HK-2 (cell line): Measurements from ENCODE around the gene DNAJC15.

Source experiments
- DNase-seq: peaks from one replicate; pipeline ENCODE4 v3.0.0-alpha.2; 2018; ENCODE audit not compliant: unreplicated experiment

The DNAJC15 gene

DNA sequence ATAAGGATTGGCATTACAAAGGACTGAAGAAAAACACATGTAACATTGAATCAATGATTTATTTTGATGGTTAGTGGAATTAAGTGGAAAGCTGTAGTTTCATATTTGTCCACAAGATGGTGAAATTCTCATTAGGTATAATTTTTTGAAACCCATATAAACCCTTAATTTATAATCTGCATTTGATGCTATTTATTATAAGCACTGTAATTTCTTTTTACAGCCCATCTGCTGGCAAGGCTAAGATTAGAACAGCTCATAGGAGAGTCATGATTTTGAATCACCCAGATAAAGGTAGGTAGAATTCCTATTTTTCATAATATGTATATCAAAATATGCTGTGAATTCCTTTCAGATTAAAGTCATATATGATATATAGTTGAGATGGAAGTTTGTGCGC, 62.2 kb downstream of the DNAJC15 start:
- DNase-seq: no peak

GRCh38 chr13:43086181-43086580, 62.8 kb downstream of the DNAJC15 start:
- no peak for DNase-seq

GRCh38 chr13:43088093-43088511, 64.7 kb downstream of the DNAJC15 start:
- no peak for DNase-seq

DNA sequence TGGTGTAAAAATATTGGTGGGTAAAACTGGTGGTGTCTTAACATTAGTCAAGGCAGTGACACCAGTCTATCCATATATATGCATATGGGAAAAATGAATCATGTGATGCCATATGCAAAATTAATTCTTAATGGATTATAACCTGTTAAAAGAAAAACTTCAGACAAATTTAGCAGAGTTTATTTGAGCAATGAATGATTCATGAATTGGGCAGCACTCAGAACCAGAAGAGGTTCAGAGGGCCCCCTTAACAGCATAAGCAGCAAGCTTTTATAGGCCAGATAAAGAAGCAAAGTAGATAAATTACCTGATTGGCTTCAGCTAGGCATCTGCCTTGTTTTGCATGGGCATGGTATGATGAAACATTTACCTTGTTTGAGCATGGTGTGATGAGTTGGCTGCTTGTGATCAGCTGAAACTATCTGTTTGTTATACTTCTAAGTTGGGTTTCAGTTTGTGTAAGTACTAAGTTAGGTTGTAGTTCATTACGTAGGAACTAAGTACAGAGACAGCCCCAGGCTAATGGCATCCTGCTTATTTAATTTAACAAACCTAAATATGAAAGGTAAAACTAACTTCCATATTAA, 66.6 kb downstream of the DNAJC15 start:
- no peak for DNase-seq

DNA sequence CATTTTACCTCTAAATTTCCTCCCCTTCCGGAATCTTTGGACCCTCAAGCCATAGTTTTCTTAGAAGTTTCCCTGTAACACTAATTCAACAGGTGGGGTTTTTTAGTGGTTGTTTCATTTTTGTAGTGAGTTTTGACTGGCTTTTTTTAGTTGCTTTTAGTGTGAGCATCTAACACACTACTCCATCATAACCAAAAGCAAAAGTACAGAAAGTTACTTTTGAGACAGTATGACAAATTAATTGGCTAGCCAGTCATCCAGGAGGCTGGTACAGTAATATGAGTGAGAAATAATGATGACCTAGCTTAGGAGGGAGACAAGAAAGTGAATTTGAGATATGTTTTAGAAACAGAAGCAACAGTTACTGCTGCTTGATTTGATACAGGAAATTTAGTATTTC, 71.5 kb downstream of the DNAJC15 start:
- no peak for DNase-seq

GRCh38 chr13:43095771-43096719, 72.7 kb downstream of the DNAJC15 start:
- DNase-seq: no peak

DNA sequence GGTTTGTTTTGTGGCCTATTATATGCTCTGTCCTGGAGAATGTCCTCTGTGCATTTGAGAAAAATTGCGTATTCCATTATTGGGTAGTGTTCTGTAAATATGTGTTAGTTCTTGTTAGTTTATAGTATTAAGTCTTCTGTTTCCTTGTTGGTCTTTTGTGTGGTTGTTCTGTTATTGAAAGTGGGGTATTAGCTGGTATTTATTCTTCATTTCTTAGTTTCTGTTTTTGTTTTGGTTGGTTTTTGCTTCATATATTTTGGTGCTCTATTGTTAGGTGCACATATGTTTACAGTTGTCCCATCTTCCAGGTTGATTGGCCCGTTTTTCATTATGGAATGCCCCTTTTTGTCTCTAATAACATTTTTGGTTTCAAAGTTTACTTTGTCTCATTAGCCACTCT, 77.3 kb downstream of the DNAJC15 start:
- DNase-seq: no peak

GRCh38 chr13:43102304-43102703, 78.9 kb downstream of the DNAJC15 start:
- no peak for DNase-seq

DNA sequence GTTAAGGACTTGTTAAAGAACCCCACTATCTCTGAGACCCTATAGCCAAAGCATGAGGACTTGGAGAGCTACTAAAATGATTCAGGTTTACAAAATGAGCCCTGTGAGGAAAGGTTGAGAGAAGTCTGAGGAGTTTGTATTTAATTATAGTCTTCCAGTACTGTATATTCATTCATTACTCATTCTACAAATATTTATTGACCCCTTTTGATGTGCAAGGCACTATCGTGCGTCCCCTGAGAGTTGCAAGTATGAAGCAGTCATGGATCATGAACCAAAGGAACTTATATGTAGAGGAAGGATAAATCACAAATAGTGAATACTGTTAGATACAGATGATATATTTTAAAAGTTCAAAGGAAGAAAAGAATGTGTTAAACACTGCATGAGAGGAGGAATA, 84.4 kb downstream of the DNAJC15 start:
- DNase-seq: no peak

DNA sequence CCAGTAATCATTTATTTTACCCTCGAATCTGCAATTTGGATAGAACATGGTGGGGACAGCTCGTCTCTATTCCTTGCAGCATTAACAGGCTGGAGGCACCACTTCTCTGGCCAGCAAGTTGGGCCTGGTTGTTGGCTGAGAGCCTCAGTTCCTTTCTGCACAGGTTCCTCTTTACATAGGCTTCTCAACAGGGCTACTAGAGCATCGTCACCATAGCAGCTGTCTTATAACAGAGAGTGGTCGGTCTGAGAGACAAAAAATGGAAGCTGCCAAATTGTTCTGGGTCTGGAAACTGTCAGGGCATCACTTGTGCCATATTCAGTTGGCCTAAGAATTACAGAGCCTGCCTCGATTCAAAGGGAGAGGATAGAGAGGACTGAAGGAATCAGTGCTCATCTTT, 86.7 kb downstream of the DNAJC15 start:
- no peak for DNase-seq

DNA sequence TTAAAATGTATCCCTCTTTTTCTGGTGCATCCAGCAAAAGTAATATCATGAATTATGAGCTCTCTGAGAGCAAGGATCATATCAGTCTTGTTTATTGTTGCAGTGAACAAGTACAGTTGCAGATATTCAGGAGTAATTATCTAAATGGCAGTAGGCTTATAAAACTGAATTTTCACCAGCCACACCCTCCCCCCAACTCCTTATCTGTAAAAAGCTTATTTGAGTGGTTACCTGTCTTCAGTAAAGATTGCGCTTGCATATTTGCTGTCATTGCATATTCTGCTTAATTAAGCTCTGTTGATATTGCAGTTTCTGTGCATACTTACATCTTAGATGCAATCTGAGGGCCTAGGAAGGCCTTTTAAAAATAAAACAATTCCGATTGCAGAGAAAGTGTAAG, 87.3 kb downstream of the DNAJC15 start:
- no peak for DNase-seq

DNA sequence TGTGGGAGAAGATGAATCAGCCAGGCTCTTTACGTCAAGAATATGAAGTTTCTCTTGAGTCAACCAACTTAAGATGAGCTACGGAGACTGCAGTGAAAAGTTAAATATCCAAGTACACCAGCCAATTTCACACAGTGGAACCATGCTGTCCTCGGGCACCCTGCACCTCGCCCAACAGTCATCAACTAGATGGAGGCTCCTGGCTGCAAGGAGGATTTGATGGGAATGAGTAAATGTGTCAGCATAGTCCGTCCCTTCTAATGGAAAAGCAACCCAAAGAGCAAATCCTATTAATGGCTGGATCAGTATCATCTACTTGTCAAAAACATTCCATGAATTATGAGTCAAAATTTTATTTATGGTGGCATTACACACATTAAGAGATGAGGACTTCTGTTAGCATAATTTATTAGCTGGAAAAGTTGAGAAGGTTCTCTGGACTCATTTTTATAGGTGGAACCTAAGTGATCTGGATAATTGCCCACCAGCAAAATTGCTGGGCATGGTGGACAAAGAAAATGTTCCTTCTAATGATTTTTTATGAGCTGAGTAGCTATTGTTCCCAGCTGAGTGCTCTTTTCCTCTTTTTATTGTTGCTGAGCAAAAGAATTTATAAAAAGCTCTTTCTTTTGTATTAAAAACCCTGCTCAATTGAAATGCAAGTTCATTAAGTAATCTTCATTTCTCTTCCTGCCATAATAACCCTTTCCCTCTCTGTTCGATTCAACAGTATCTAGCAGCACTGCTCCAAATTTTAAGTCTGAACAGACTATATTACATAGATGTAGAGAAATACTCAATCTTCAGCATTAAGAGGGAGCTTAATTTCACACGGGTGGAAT, 88.4 kb downstream of the DNAJC15 start:
- no peak for DNase-seq

- no peak for DNase-seq
Measured at GRCh38 chr13:43113603-43114002, 90.2 kb downstream of the DNAJC15 start.

DNA sequence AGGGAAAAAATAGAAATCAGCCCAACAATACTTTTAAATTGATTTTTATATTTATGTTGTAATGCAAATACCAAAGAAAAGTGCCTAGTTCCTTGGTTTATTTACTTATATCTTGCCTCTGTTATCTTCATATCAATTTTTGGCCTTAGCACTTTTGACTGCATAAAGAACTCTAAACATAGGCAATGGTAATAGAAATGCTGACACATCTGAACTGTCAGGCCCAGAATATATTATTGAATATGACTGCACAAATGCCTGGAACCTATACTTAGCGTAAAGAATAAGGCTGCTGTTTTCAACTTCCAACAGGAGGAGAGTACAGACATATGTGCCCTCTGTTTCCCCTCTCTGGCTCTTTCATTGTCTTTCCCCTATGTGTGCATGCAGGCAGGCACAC, 91.1 kb downstream of the DNAJC15 start:
- no peak for DNase-seq

DNA sequence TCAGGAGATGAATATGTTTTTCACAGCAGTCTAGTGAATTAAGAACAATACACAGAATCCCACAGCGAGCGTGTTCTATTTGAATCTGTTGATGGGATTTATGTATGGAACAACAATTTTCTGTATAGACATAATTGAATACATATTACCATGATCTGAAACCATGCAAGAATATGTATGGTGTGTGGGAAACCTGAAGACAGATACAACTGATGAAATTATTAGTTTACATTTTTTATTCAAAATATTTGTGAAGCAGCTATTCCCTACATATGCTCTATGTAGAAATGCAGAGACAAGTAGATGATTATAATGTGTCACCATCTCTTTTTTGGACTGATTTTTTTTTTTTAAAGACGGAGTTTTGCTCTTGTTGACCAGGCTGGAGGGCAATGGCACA, 91.8 kb downstream of the DNAJC15 start:
- no peak for DNase-seq

DNA sequence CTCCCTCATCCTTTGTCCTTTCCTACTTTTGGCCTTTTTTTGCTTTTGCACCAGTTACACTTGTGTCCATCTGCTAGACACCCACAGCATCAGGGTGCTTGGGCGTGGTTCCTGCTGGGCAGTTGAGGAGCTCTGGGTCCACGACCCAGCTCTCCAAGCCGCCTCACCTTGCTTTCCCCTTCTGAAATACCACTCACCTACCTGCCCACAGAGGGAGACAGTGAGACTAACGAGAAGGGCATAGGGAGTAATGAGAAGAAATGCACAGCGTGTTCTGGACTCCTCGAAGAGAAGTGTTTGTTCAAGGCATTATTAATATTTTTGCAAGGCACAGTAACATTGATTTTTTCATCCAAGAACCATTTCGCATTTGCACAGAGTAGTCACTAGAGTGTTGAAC, 92.9 kb downstream of the DNAJC15 start:
- DNase-seq: no peak

DNA sequence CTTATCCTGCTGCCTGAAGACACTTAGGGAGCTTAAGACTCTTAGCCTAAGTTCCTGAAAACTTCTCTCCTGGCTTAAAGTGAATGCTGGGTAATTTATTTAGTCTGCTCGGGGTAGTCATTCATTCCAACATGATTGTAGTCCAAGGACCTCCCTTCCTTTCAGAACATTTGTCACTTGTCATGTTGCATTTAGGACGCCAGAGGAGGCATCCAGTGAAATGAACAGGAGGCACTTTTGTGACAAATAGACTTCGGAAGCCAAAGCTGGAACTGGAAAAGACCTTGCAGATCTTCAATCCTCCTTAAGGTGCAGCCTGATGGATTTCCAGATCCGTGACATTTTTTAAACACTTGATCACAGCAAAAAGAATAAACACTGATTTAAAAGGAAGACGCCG, 95.1 kb downstream of the DNAJC15 start:
- DNase-seq: no peak

GRCh38 chr13:43119206-43119605, 95.8 kb downstream of the DNAJC15 start:
- DNase-seq: no peak

- DNase-seq: no peak
Measured at GRCh38 chr13:43122791-43123190, 99.4 kb downstream of the DNAJC15 start.

DNA sequence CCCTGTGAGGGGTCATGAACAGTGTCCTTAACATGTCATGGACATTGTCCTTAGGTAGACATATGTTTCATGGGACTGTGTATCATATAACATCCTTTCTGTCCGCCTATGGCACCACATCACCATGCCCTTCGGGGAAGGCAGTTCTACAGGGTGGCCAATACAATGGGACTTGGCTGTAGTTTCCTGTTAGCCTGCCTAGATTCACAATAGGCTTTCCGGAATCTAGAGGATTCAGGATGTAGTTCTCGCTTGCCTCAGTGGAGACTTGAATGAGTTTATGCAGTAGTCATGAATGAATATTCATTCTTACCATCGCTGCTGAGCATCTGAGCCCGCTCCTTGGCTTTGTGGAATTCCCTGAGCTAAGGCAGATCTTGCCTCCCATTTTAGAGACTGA, 100.5 kb downstream of the DNAJC15 start:
- no peak for DNase-seq

DNA sequence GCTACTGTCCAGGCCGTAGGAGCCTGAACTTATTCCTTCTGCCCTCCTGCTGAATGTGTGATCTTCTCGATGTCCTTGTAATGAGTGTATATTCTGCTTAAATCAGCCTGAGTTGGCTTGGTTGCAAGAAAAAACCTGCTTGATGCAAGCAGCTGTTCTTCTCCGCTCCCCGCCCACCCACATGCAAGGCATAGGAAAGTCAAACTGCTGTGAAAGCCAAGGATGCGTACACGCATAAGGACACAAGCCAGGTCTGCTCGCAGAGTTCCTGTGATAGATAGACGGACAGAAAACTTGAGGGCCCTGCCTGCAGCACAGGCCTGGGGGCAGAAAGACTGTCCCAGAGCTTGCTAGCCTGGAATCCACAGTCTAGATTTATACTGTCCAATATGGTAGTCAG, 101.1 kb downstream of the DNAJC15 start:
- no peak for DNase-seq

GRCh38 chr13:43126420-43126819, 103.0 kb downstream of the DNAJC15 start:
- DNase-seq: no peak
